HEK293T (cell line): Measurements from ENCODE around the gene TFF1.

ENCODE experiments used
- ARNT ChIP-seq: fragments of 450-650 bp; IDR thresholded peaks from 2 replicates; pipeline ENCODE4 v1.6.1; 2017; ENCODE audit warnings: mild to moderate bottlenecking
- BHLHE40 ChIP-seq: fragments of 450-650 bp; IDR thresholded peaks from 2 replicates; pipeline ENCODE4 v1.6.1; 2016; ENCODE audit warnings: mild to moderate bottlenecking, moderate library complexity, borderline replicate concordance
- CTBP1 ChIP-seq: fragments of 450-650 bp; IDR thresholded peaks from 2 replicates; pipeline ENCODE4 v1.6.1; 2016; ENCODE audit warnings: borderline replicate concordance
- ELF4 ChIP-seq: fragments of 450-650 bp; IDR thresholded peaks from 2 replicates; pipeline ENCODE4 v1.6.1; 2017; ENCODE audit warnings: antibody characterized with exemption
- FOXA1 ChIP-seq: fragments of 450-650 bp; IDR thresholded peaks from 2 replicates; pipeline ENCODE4 v1.6.1; 2016; ENCODE audit warnings: mild to moderate bottlenecking
- FOXM1 ChIP-seq: fragments of 450-650 bp; IDR thresholded peaks from 2 replicates; pipeline ENCODE4 v1.6.1; 2017; ENCODE audit warnings: mild to moderate bottlenecking, borderline replicate concordance
- HDGF ChIP-seq: fragments of 450-650 bp; IDR thresholded peaks from 2 replicates; pipeline ENCODE4 v1.6.1; 2017; ENCODE audit warnings: antibody characterized with exemption, borderline replicate concordance
- NFRKB ChIP-seq: fragments of 450-650 bp; IDR thresholded peaks from 2 replicates; pipeline ENCODE4 v1.6.1; 2016; ENCODE audit warnings: mild to moderate bottlenecking, moderate library complexity
- SP1 ChIP-seq: fragments of 450-650 bp; IDR thresholded peaks from 2 replicates; pipeline ENCODE4 v1.6.1; 2017
- TARDBP ChIP-seq: fragments of 450-650 bp; IDR thresholded peaks from 2 replicates; pipeline ENCODE4 v1.6.1; 2016

GRCh38 chr21:42321845-42322244, 44.5 kb downstream of the TFF1 start:
- no peak for TF ChIP-seq SP1
- TF ChIP-seq NFRKB: no peak
- no peak for TF ChIP-seq TARDBP
- no peak for TF ChIP-seq FOXM1
- no peak for TF ChIP-seq BHLHE40
- no peak for TF ChIP-seq CTBP1
- no peak for TF ChIP-seq HDGF
- no peak for TF ChIP-seq ELF4
- no peak for TF ChIP-seq ARNT
- TF ChIP-seq FOXA1: no peak
